HEK293T (cell line): ENCODE results near the gene SIAH3.

Experiments
- ARNT ChIP-seq: fragments of 450-650 bp; IDR thresholded peaks from 2 replicates; pipeline ENCODE4 v1.6.1; 2017; ENCODE audit warnings: mild to moderate bottlenecking
- CTBP1 ChIP-seq: fragments of 450-650 bp; IDR thresholded peaks from 2 replicates; pipeline ENCODE4 v1.6.1; 2016; ENCODE audit warnings: borderline replicate concordance
- ELF4 ChIP-seq: fragments of 450-650 bp; IDR thresholded peaks from 2 replicates; pipeline ENCODE4 v1.6.1; 2017; ENCODE audit warnings: antibody characterized with exemption
- FOXA1 ChIP-seq: fragments of 450-650 bp; IDR thresholded peaks from 2 replicates; pipeline ENCODE4 v1.6.1; 2016; ENCODE audit warnings: mild to moderate bottlenecking
- FOXK2 ChIP-seq: fragments of 450-650 bp; IDR thresholded peaks from 2 replicates; pipeline ENCODE4 v1.6.1; 2016; ENCODE audit warnings: mild to moderate bottlenecking
- HDGF ChIP-seq: fragments of 450-650 bp; IDR thresholded peaks from 2 replicates; pipeline ENCODE4 v1.6.1; 2017; ENCODE audit warnings: antibody characterized with exemption, borderline replicate concordance
- PKNOX1 ChIP-seq: fragments of 450-650 bp; IDR thresholded peaks from 2 replicates; pipeline ENCODE4 v1.6.1; 2016
- SP1 ChIP-seq: fragments of 450-650 bp; IDR thresholded peaks from 2 replicates; pipeline ENCODE4 v1.6.1; 2017
- SUZ12 ChIP-seq: fragments of 450-650 bp; IDR thresholded peaks from 2 replicates; pipeline ENCODE4 v1.6.1; 2016; ENCODE audit warnings: mild to moderate bottlenecking
- TARDBP ChIP-seq: fragments of 450-650 bp; IDR thresholded peaks from 2 replicates; pipeline ENCODE4 v1.6.1; 2016

- TF ChIP-seq PKNOX1: no peak
- TF ChIP-seq FOXK2: no peak
- no peak for TF ChIP-seq TARDBP
- no peak for TF ChIP-seq ARNT
- no peak for TF ChIP-seq CTBP1
- TF ChIP-seq FOXA1: no peak
- no peak for TF ChIP-seq HDGF
- no peak for TF ChIP-seq SUZ12
- TF ChIP-seq SP1: no peak
- TF ChIP-seq ELF4: no peak
Measured at GRCh38 chr13:45825387-45825650, 26.2 kb downstream of the SIAH3 start.
